HG03045 (cell line): ENCODE measurements around the gene MRPS2.

Experiments
- ATAC-seq: cut with Tn5 transposase; IDR thresholded peaks from one replicate; pipeline ENCODE4 v1.9.1; 2021; ENCODE audit warnings: mild to moderate bottlenecking, moderate library complexity; ENCODE audit not compliant: unreplicated experiment

The MRPS2 gene

DNA sequence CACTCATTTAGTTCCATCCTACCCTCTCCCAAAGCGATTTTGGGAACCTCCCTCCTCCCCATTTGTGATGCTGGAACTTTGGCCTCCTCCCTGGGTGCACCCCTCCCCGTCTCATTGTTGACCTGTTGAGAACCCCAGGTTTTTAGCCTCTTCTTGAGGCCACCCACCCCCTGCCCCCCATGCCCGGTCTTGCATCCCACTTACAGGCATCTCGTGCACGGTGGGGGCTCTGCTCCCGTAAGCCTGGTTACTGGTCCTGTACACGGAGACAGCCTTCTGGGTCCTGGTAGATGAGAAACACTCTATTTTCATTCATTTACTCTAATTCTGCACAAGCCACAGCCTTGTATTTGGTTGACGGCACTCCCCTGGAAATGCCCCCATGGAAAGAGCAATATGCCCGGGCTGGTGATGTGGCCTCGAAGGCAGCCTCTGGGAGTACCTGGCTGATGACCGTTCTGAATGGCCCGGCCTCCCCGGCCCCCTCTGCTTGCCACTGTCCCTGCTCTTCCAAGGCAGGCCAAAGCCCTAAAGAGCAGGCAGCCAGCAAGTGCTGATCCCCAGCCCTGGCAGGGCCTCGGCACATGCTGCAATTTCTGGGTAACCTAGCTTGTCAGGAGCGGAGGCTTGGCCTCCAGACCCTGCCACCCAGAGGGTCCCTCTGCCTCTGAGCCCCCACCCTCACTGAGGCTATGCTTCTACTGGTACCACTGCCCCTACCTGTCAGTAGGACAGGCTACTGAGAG is 1.9 kb upstream of the MRPS2 start:
- no peak for ATAC-seq

DNA sequence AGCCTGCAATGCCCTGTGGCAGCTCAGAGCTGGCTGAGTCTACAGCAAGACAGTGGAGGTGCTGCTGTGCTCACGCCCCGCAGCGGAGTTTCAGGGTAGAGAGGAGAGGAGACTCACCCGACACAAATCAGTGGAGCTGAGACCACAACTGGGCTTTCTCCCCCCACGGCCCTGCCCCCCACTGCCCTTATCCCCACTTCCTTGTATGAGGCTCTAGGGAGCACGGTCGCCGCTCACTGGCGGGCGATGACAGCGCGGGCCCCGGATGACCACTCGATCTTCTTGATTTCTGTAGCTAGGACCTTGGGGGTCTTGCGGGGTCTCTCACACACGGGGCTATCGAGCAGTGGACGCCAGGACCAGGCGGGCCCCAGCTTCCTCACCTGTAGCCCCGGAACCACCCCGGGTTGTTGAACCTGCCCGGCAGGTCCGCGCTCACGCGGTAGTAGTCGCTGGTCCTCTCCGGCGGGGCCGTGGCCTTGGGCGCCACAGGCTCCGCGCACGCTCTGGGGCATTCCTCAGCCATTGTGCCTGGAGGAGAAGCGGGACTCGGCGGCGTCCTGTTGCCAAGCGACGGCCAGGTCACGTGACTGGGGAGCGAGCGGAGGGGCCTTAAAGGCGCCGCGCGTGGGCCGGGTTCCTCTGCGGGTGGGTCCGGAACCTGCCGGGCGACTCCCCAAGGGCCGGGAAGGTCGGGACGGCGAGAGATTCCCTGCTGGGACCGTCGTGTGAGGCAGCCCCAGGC is 984 bp upstream of the MRPS2 start:
- ATAC-seq, result peak; percentile 51

DNA sequence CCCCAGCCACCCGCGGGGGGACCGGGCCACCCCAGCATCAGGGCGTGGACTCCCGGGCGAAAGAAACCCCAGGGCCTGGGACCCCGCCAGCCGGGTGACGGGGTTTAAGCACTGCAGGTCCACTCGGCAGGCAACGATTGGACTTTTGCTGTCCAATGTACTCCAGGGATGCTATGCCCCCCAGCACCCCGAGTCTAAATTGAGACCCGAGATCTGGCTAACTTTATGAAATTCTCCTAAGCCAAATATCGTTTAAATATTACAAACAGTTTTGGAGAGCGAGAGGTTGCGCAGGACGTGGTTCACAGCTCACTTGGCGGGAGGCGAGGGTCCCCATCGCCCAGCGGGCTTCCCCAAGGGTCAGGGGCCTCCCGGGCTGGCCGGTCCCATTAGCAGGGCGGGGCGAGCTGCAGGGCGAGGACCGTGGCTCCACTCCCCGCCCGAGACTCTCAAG is 384 bp upstream of the MRPS2 start:
- ATAC-seq, result peak; percentile 10

DNA sequence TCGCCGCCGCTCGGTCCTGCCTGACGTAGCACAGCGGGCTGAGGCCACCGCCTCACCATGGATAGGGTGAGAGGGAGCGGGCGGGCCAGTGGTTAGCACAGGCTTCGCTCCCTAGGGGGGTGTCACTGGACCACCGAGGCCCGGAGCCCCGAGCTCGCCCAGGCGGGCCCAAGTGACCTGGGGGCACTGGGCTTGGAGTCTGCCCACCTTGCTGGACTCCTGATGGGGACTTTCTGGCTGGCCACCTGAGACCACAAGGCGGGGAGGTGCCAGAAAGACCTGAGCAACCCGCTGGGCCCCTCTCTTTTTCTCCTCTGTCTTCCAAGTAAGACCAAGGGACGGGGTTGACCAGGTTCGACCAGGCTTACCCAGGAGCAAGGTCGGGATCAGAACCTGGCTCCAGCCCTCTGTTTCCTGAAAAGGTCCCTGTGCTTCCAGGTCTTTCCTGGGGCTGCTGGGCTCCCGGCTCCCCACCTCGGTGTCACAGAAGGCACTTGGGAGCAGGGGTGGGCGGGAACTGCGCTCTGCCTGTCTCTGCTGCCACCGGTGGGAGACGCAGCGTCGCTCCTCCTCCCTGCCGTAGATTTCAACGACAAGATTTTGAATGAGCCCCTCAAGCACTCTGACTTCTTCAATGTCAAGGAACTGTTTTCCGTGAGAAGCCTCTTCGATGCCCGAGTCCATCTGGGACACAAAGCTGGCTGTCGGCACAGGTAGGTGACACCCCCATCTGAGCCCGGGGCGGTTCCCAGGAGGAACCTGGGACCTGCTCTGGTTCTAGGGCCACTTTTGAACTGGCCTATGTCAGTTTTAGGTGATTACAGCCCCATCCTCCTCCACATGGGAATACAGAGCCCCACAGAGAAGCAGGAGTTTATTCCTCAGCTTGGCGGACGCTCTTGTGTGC is 1.0 kb downstream of the MRPS2 start:
- ATAC-seq, result no peak

DNA sequence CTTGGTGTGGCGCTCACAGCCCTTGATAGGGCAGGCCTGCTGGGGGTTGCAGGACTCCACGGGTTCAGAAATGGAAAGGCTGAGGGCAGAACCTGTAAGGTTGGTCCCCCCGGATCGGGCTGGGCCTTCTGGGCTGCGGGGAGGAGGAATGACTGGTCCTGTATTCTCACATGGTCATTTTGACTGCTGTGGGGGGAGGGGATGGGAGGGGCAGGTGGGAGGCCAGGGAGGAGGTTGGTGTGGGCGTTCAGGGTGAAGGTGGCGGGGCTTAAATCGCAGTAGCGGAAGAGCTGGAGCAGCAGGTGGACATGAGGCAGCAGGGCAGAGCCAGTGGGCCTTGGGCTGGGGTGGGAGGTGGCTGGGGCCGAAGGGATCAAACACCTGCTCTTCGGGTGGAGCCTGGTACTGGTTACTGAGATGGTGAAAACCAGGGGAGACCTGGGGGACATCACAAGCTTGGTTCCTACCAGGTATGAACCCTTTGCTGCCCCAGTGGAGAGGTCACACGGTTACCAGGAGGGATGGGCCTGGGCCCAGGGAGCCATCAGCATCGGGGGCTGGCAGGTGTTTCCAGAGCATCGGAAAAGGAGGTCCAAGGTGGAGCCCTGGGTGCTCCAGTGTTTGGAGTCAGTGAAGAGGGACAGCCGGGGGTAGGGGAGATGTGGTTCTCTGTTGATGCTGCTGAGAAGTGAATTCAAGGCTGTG is 1.8 kb downstream of the MRPS2 start:
- no peak for ATAC-seq

DNA sequence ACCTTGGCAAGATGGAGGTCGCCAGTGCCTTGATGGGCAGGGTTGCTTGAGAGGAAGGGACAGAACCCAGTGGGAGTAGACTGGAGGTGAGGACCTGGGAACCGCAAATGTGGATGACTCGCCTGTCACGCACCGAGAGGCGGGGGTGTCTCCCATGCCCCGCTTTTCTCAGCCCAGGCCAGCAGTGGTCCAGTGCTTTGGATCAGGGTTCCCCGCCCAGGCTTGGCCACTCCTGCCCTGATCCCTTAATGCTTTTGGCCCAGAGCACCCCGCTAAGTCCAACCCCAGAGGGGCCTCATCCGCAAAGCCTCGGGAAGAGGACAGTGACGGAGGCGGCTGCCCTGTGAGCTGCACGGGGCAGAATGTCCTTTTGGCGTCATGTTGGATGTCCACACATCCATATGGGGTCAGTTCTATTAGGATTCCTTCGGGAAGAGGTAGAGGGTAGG is 2.4 kb downstream of the MRPS2 start:
- no peak for ATAC-seq

DNA sequence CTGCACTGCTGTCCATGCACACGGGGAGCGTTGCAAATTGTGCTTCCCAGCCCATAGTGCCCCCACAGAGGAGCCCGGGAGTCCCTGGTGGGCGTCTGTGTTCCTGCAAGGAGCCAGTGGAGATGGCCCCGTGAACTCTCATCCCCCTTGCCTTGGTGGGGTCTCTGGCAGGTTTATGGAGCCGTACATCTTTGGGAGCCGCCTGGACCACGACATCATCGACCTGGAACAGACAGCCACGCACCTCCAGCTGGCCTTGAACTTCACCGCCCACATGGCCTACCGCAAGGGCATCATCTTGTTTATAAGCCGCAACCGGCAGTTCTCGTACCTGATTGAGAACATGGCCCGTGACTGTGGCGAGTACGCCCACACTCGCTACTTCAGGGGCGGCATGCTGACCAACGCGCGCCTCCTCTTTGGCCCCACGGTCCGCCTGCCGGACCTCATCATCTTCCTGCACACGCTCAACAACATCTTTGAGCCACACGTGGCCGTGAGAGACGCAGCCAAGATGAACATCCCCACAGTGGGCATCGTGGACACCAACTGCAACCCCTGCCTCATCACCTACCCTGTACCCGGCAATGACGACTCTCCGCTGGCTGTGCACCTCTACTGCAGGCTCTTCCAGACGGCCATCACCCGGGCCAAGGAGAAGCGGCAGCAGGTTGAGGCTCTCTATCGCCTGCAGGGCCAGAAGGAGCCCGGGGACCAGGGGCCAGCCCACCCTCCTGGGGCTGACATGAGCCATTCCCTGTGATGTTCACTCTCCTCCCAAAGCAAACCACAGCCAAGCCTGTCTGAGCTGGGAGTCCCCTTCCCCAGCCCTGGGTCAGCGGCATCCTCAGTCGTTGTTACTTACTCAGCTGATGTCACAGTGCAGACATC is 3.1 kb downstream of the MRPS2 start:
- ATAC-seq, result no peak

DNA sequence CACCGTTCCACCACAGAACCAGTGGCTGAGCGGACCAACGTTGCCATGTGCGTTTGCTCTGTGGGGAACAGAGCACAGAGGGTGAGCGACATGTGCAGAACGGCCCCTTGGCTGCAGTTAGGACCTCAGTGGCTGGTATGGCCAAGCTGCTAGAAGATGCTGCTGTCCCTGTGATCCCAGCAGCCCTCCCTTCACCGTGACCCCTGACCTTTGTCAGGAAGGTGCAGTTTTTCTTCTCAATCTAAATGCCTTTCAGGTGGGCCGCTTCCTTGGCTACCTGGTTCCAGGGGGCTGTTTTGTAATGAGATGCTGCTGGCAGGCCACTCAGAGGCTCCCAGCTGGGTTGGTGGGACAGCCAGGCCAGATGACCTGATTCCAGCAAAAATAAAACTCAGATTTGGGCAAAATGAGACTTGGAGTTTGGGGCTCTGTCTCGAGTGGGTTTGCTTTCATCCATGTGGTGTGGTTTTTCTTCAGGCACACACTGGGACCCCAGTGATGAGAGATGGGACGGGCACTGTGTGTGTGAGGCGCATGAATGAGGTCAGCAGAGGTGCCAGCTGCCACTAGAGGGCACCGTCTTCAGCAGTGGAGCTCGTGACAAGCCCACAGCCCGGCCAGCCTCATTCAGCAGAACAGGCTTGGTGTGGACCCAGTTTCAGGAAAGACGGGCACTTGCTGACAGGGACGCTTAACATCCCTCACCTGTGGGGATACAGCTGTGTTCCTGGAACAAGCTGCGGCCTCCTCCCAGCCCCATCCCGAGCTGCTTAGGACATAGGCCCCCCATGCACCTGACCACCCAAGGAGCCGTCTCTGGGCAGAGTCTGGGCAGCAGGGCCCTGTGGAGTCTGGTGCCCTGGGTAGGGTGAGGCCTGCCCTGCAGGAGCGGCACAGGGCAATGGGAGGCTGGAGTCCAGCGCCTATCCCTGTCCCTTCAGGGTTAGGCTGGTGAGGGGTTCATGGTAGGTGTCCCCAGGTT is 4.1 kb downstream of the MRPS2 start:
- no peak for ATAC-seq

DNA sequence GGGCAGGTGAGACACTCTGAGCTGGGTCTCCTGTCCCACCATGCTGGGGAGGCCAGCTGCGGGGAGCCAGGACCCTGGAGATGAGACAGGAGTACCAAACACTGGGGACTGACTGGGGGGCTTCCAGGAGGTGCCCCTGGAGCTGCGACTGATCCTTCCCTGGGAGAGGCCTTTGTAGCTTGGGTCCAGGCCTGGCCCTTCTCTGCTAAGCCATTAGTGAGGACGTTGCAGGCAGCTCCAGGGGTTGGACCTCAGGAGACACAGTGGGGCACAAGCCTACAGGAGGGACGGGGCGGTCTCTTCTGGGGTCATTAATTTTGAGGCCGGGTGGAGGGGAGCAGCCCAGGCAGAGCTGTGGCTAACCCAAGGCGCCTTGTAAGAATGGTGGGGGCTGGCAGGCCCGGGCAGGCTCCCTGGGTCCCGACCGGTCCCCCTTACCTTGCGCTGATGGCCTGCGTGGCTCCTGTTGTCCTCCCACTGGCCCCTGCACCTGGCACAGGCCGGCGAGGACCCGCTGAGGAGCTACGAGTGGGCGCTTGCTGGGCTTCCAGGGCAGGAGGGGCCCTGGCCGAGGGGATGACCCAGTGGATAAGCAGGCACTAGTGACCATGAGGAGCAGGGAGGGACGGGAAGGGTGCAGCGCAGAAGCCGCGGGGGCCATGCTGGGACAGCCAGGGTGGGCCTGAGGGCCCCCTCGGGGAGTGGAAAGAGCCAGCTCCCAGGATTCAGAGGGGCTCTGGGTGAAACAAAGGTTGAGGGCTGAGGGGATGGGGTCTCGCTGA is 5.1 kb downstream of the MRPS2 start:
- no peak for ATAC-seq

DNA sequence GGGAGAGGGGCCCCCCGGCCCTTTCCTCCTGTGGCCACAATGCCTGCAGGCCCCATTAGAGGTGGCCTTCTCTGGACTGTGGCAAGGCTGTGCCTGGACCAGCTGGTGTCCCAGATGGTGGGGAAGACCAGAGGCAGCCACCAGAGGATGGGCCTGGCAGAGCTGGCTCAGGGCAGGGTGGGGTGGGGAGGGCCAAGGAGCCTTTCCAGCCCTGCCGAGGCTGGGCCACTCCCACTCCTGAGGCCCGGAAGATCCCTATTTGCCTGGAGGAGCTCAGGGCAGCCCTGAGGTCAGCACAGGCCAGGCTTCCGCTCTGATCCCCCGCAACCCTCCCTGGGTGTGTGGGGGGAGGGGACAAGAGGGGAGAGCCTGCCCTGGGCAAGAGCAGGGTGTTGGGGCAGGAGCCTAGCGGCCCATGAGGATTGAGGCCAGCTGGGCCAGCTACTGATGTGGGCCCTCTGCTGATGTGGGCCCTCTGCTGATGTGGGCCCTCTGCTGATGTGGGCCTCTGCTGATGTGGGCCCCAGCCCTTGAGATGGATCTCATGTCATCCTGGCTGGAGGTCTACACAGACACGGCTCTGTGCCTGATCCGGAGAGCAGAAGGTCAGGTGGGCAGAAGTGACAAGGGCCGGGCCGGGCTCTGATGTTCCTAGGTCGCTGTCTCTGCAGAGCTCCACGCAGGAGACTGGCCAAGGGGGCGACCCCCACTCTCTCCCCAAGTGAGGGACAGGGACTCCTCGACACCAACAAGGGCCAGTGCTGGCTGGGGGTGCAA is 6.0 kb downstream of the MRPS2 start:
- ATAC-seq, result no peak

DNA sequence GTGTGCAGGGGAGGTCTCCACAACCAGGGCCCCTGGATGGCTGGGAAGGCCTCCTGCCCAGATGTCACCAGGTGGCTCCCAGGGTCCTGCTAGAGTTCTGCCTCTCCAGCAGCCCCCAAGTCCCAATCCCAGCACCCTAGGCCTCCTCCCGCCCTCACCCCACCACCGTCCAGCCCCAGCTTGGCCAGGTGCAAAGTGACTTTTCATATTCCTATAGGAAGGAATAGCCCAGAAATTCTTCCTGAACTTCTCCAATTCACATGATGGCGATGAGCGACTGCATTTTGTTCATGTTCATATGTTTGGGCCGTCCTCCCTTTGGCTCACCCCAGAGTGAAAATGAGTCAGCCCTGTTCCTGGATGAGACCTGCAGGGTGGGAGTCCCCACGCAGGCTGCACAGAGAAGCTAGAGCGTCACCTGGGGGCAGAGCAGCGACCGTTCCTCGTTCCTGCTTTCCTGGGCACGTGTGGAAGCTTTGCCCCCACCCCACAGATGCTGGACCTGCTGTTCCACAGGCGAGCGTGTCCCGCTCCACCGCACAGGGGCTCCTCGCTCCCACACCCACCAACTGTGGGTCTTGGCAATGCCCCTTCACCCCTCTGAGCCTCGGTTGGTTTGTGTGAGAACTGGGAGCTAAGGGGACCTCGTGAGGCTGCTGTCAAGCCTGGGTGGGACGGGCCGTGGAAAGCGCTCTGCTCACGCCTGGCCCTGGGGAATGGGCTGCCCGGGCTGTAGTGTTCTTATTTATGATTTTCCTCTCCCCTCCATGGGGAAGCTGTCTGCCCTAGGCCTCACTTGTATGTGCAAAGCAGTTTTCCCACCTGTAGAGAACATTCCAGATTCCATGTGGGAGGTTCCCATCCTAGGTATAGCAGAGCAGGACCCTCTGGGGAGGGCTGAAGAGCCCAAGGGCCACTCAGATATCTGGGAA is 6.9 kb downstream of the MRPS2 start:
- no peak for ATAC-seq

DNA sequence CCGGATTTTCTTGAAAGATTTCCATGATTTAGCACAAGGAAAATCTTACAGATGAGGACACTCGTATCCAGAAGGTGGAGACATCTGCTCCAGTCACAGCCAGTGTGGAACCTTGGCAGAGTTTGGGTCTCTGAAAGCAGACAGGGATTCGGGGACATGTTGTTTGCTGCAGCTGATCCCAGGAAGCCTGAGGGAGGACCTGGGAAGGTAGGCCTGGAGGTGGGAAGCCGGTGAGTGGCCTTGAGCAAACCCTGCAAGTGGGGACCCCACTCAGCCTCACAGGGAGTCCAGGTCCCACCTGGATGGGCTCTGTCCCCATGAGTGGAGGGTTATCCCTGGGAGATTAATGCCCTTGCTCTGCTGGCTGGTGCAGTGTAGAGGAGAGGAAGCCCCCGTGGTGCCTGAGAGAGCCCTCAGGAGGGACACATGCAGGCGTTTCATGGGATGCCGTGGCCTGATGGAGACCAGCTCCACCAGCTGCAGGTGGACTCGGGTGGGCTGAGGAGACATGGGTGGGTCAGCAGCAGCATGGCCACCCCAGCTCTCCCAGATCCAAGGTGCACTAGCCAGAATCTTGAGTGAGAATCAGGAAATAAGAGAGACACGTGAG is 7.8 kb downstream of the MRPS2 start:
- no peak for ATAC-seq

DNA sequence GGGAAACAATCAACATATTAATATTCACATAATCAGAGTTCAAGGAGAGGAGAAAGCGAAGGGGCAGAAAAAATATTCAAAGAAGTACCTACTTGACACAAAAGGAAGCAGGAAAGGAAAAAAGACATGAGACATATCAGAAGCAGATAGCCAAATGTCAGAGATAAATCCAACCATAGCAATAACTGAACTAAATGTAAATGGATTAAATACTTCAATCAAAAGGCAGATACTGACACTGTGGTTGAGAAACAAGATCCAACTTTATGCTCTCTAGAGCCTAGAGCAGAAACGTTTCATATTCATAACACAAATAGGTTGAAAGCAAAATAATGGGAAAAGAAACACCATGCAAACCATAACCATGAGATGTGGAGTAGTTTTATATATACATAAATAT is 9.0 kb downstream of the MRPS2 start:
- no peak for ATAC-seq

DNA sequence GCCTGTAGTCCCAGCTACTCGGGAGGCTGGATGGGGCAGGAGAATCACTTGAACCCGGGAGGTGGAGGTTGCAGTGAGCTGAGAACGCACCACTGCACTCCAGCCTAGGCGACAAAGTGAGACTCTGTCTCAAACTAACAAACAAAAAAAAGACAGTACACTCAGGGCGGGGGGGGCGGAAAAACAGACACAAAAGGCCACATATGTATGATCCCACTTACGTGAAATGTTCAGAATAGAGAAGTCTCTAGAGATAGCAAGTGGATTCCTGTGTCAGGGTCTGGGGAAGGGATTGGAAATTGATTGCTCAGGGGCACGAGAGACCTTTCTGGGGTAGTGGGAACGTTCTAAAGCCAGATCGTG is 11.7 kb downstream of the MRPS2 start:
- no peak for ATAC-seq

DNA sequence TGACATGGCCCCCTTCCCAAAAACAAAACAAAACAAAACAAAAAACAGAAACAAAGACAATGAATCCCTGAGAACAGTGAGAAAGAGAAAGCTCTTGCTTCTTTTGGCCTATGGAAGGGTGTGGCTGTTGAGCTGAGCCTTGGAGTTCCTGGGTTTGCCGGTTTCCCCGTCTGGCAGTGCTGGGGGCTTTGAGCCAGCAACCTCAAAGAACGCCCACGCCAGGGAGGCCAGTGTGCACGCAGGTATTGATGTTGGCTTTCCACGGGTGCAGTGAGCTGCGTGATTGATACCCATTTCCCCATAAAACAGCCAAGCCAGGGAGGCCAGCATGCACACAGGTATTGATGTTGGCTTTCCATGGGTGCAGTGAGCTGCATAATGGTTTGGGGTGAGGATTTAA is 12.4 kb downstream of the MRPS2 start:
- no peak for ATAC-seq
